ENCODE measurements around the gene RAB5A. TPM values are rescaled to one million over a fixed set of nuclear protein-coding genes. Genes with fewer than 3 reads are reported as not detected.

Gene RAB5A
- total and polyA plus RNA-seq, 10 of the 15 experiments (the other 5 are each of a cell fraction or from before 2014, with no cell fraction given) = 15.8 to 44.3 (median 29.1) TPM

DNA sequence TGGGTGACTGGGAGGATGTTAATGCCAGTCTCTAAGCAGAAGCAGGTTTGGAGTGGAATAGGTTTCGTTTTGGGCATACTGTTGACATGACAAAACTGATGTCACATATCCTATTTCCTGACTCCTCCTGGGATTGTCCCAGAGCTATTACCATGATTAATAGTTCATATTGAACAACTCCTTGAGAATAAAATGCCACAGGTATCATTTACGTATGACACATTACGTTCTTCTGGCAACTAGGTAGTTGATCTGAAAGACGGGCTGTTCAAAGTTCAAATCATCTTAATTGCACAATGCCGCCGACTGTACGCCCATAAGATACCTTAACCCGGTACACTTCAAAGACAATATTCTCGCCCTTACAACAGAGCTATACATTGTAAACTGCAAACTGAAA lies 1.4 kb upstream of the RAB5A start:
- no peak for TF ChIP-seq SREBF1 (IDR thresholded peaks at IDR 0.05; ENCODE audit: low read length)
- TF ChIP-seq LARP7 (IDR thresholded peaks at IDR 0.05) = no peak
- no peak for TF ChIP-seq EED (IDR thresholded peaks at IDR 0.05; ENCODE audit: low read depth)
- no peak for TF ChIP-seq RB1 (IDR thresholded peaks at IDR 0.05; ENCODE audit: borderline replicate concordance)
- TF ChIP-seq CREM (IDR thresholded peaks at IDR 0.05; ENCODE audit: low read depth) = no peak
- no peak for TF ChIP-seq SUPT20H (IDR thresholded peaks at IDR 0.05; ENCODE audit: borderline replicate concordance, control insufficient read depth, low read depth, low read length)
- TF ChIP-seq BMI1 (IDR thresholded peaks at IDR 0.05; ENCODE audit: borderline replicate concordance) = no peak
- no peak for TF ChIP-seq NFYA (IDR thresholded peaks at IDR 0.05; ENCODE audit: borderline replicate concordance, low read depth, low read length)
- TF ChIP-seq GATAD2B (conservative IDR thresholded peaks at IDR 0.05; ENCODE audit: low read depth) = no peak
- no peak for TF ChIP-seq MYC (IDR thresholded peaks at IDR 0.05; ENCODE audit: insufficient read depth, insufficient read length, insufficient replicate concordance, low read length, severe bottlenecking)
- TF ChIP-seq, protein P1, sequence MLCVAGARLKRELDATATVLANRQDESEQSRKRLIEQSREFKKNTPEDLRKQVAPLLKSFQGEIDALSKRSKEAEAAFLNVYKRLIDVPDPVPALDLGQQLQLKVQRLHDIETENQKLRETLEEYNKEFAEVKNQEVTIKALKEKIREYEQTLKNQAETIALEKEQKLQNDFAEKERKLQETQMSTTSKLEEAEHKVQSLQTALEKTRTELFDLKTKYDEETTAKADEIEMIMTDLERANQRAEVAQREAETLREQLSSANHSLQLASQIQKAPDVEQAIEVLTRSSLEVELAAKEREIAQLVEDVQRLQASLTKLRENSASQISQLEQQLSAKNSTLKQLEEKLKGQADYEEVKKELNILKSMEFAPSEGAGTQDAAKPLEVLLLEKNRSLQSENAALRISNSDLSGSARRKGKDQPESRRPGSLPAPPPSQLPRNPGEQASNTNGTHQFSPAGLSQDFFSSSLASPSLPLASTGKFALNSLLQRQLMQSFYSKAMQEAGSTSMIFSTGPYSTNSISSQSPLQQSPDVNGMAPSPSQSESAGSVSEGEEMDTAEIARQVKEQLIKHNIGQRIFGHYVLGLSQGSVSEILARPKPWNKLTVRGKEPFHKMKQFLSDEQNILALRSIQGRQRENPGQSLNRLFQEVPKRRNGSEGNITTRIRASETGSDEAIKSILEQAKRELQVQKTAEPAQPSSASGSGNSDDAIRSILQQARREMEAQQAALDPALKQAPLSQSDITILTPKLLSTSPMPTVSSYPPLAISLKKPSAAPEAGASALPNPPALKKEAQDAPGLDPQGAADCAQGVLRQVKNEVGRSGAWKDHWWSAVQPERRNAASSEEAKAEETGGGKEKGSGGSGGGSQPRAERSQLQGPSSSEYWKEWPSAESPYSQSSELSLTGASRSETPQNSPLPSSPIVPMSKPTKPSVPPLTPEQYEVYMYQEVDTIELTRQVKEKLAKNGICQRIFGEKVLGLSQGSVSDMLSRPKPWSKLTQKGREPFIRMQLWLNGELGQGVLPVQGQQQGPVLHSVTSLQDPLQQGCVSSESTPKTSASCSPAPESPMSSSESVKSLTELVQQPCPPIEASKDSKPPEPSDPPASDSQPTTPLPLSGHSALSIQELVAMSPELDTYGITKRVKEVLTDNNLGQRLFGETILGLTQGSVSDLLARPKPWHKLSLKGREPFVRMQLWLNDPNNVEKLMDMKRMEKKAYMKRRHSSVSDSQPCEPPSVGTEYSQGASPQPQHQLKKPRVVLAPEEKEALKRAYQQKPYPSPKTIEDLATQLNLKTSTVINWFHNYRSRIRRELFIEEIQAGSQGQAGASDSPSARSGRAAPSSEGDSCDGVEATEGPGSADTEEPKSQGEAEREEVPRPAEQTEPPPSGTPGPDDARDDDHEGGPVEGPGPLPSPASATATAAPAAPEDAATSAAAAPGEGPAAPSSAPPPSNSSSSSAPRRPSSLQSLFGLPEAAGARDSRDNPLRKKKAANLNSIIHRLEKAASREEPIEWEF (IDR thresholded peaks at IDR 0.05; ENCODE audit: insufficient replicate concordance, low read depth, low read length) = no peak
- no peak for TF ChIP-seq TBL1XR1 (IDR thresholded peaks at IDR 0.05; ENCODE audit: low read depth, low read length)
- no peak for TF ChIP-seq MEF2A (IDR thresholded peaks at IDR 0.05; ENCODE audit: insufficient read depth, low read depth, low read length)
- 93% methylated on average over 9 of the region's 9 CpGs for WGBS (ENCODE audit: insufficient coverage, insufficient replicate concordance, low lambda C conversion rate, missing lambda C conversion rate)
- no peak for DNase-seq (ENCODE audit: low read depth, low spot score)
- intact Hi-C loops (cut with micrococcal nuclease; ENCODE audit: unreplicated experiment) (loop anchor here (5.0 kb wide), 1 partner anchor 58 kb away; no protein-coding TSS in a partner anchor), in situ Hi-C loops (cut with MboI) (loop anchor here (5.0 kb wide), 1 partner anchor 242 kb away; the partner anchor contains the start of gene SGO1)
- SMC1A ChIA-PET (ENCODE audit: uncharacterized antibody, unreplicated experiment) = interaction anchor here (0.6 to 1.3 kb wide), 4 partner anchors 8 to 239 kb away, joined by 3 to 5 read pairs (median 4); no protein-coding TSS in a partner anchor
- peaks cover 3% of the 10 kb centered on the region; the same call in 1 of the 2 replicates for H3K4me1 ChIP-seq (ENCODE audit: control insufficient read depth, insufficient read depth, low read length)
- H2AFZ ChIP-seq (ENCODE audit: control insufficient read depth, low read depth, low read length) = no peak overlapping the region
- no peaks in the 10 kb centered on the region for H4K20me1 ChIP-seq (ENCODE audit: control insufficient read depth, insufficient read depth)
- BruUV-seq (replicated peaks) = no TSS peak
- CTCF ChIA-PET = no interaction called here
- no peak overlapping the region for H3K9ac ChIP-seq (ENCODE audit: control insufficient read depth, insufficient read depth, low read length)
- peaks cover 37% of the 10 kb centered on the region for H3K79me2 ChIP-seq (ENCODE audit: control insufficient read depth, insufficient read depth, low read length)
- no peak for ATAC-seq
- no peak for FAIRE-seq
- no peak overlapping the region for H3K4me2 ChIP-seq (ENCODE audit: control insufficient read depth, insufficient read depth)
- RAD21 ChIA-PET (ENCODE audit: unreplicated experiment) = interaction anchor here (1.8 kb wide), 1 partner anchor 14 kb away, joined by 4 read pairs; no protein-coding TSS in a partner anchor
- H3K36me3 ChIP-seq (ENCODE audit: control insufficient read depth in 2 of 2, insufficient read depth in 2 of 2, low read length in 1 of 2) = no peaks in the 10 kb centered on the region; a peak in 1 of 4 replicates
- no peak overlapping the region for H3K4me3 ChIP-seq
- H3K27ac ChIP-seq (ENCODE audit: control insufficient read depth, insufficient read depth) = no peak overlapping the region
- H3K9me3 ChIP-seq (replicated peaks; ENCODE audit: control insufficient read depth, insufficient read depth, low read length) = no peaks in the 10 kb centered on the region
- H3K27me3 ChIP-seq (replicated peaks in 1 of 2; ENCODE audit: control insufficient read depth in 2 of 2, insufficient read depth in 2 of 2, low read length in 1 of 2) = no peaks in the 10 kb centered on the region
- POLR2A ChIA-PET = no interaction called here
